Stomach (tissue), 4 donors: ENCODE results near the gene HAO2.

ENCODE experiments used
- EP300 ChIP-seq: sonication (generic); formaldehyde crosslinking; IDR thresholded peaks from one replicate; pipeline ENCODE4 v1.6.1; 2017; ENCODE audit warnings: antibody characterized with exemption
- POLR2A ChIP-seq, 4 donors: fragments of 450-650 bp; IDR thresholded peaks; one replicate each; pipeline ENCODE4 v1.6.1; 2016; ENCODE audit warnings: antibody characterized with exemption in 4 of 4, control low read depth in 2 of 4, mild to moderate bottlenecking in 1 of 4, moderate library complexity in 1 of 4
- POLR2AphosphoS5 ChIP-seq, 3 donors: sonication (generic); formaldehyde crosslinking; IDR thresholded peaks; one replicate each; pipeline ENCODE4 v1.6.1; 2016; ENCODE audit warnings: antibody characterized with exemption in 3 of 3
- TF ChIP-seq, protein P1 (sequence below), 7 experiments: fragments of 450-650 bp in 4 of 7; fragments of 200-600 bp in 3 of 7; sonication (generic) in 3 of 7; IDR thresholded peaks; one replicate each; pipeline ENCODE4 v1.5.1; 2016 to 2019; ENCODE audit warnings: antibody characterized with exemption in 7 of 7, control low read depth in 2 of 7, mild to moderate bottlenecking in 1 of 7

DNA sequence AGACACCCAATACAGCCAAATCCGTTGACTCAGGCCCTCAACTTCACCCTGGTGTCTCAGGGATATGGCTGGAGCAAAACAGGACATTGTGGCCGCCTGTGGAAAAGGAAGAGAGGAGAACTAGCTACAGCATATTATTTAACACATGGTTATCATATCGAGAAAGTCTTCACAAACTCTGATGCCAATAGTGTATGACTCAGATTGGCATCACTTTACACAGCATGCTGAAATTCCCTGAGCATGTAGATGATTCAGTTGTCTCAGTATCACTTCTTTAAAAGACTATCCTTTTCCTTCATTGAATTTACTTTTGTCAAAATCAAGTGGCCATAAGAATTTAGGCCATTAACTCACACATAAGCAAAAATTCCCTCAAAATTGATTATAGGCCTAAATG lies 66.5 kb downstream of the HAO2 start:
- TF ChIP-seq, protein P1, sequence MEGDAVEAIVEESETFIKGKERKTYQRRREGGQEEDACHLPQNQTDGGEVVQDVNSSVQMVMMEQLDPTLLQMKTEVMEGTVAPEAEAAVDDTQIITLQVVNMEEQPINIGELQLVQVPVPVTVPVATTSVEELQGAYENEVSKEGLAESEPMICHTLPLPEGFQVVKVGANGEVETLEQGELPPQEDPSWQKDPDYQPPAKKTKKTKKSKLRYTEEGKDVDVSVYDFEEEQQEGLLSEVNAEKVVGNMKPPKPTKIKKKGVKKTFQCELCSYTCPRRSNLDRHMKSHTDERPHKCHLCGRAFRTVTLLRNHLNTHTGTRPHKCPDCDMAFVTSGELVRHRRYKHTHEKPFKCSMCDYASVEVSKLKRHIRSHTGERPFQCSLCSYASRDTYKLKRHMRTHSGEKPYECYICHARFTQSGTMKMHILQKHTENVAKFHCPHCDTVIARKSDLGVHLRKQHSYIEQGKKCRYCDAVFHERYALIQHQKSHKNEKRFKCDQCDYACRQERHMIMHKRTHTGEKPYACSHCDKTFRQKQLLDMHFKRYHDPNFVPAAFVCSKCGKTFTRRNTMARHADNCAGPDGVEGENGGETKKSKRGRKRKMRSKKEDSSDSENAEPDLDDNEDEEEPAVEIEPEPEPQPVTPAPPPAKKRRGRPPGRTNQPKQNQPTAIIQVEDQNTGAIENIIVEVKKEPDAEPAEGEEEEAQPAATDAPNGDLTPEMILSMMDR (IDR thresholded peaks at IDR 0.05): no peak
- TF ChIP-seq POLR2AphosphoS5 (IDR thresholded peaks at IDR 0.05) (no peak), POLR2A (IDR thresholded peaks at IDR 0.05) (no peak), EP300 (no peak)
